HepG2 (cell line): Measurements from ENCODE around the gene CACHD1. TPM values are rescaled to one million over a fixed set of nuclear protein-coding genes. Genes with fewer than 3 reads are reported as not detected.

ENCODE experiments used
- ATAC-seq: fragments of 200-7000 bp; cut with Tn5 transposase; 3 replicates; pipeline ENCODE4 v1.9.1; 2020; ENCODE audit warnings: mild to moderate bottlenecking, moderate library complexity
- BruUV-seq: library from RNA; stranded (reverse); fragments of 400-500 nt; replicated peaks from 2 replicates; lab custom pipeline; 2021; lab: Mats Ljungman, UMichigan
- CTCF ChIA-PET: fragments of 300-600 bp; formaldehyde crosslinking; extraction: SDS; loops from one replicate; lab custom pipeline; 2021; ENCODE audit warnings: low total read pairs, inconsistent platforms, low intra/inter-chr PET ratio; lab: Yijun Ruan, JAX
- POLR2A ChIA-PET: fragments of 350-600 bp; sonication (Branson Sonifier 250); formaldehyde crosslinking; loops from one replicate; lab custom pipeline; 2020; ENCODE audit warnings: antibody characterized with exemption, inconsistent platforms; lab: Yijun Ruan, JAX
- DNase-seq: peaks from one replicate; pipeline ENCODE4 v3.0.0-alpha.2; 2015; ENCODE audit warnings: low spot score
- FAIRE-seq: peaks from 3 replicates; lab custom pipeline; 2011; peaks lifted over from hg19 to GRCh38; lab: Jason Lieb, UNC
- H2AFZ ChIP-seq: one replicate; pipeline ENCODE4 v1.6.1; 2011; ENCODE audit warnings: low read length, inconsistent platforms
- H3K27ac ChIP-seq: fragments of 300-600 bp; 3 replicates; pipeline ENCODE4 v1.8.0; 2011; ENCODE audit warnings: mixed run types, mild to moderate bottlenecking, mixed read lengths, low read length, inconsistent platforms; ENCODE audit not compliant: insufficient read depth; ENCODE audit errors: extremely low read length
- H3K27me3 ChIP-seq, 2 experiments: fragments of 200-600 bp in 1 of 2; 2 replicates in 1 of 2; 3 replicates in 1 of 2; pipeline versions ENCODE4 v1.6.0 to v1.8.0; 2011; ENCODE audit warnings: low read length in 2 of 2, mild to moderate bottlenecking in 2 of 2, moderate library complexity in 2 of 2, inconsistent platforms in 1 of 2; ENCODE audit not compliant: insufficient read depth in 2 of 2, control insufficient read depth in 1 of 2
- H3K36me3 ChIP-seq, 2 experiments: fragments of 200-600 bp in 1 of 2; replicated peaks in 1 of 2; 2 replicates in 1 of 2; 3 replicates in 1 of 2; pipeline versions ENCODE4 v1.5.1 to v1.8.0; 2011; ENCODE audit warnings: low read length in 2 of 2, inconsistent platforms in 1 of 2; ENCODE audit not compliant: insufficient read depth in 2 of 2, control insufficient read depth in 1 of 2
- H3K4me1 ChIP-seq: 2 replicates; pipeline ENCODE4 v1.5.1; 2012; ENCODE audit warnings: low read length, inconsistent platforms; ENCODE audit not compliant: insufficient read depth
- H3K4me2 ChIP-seq: 2 replicates; pipeline ENCODE4 v1.6.0; 2011; ENCODE audit warnings: low read depth, low read length, inconsistent platforms
- H3K4me3 ChIP-seq, 3 experiments: fragments of 200-600 bp in 1 of 3; sonication (generic), shearing (Covaris generic) in 1 of 3; replicated peaks in 1 of 3; 2 replicates each; pipeline ENCODE4 v1.5.1; 2011 to 2016; ENCODE audit warnings: low read length in 3 of 3, inconsistent platforms in 2 of 3, low read depth in 2 of 3, mild to moderate bottlenecking in 2 of 3, control low read depth in 1 of 3, mixed read lengths in 1 of 3; ENCODE audit not compliant: insufficient read depth in 1 of 3
- H3K79me2 ChIP-seq: one replicate; pipeline ENCODE4 v1.6.1; 2011; ENCODE audit warnings: low read length, inconsistent platforms; ENCODE audit not compliant: insufficient read depth
- H3K9ac ChIP-seq: 2 replicates; pipeline ENCODE4 v1.6.0; 2011; ENCODE audit warnings: mild to moderate bottlenecking, low read depth, low read length, inconsistent platforms; ENCODE audit not compliant: insufficient read depth
- H3K9me3 ChIP-seq: 2 replicates; pipeline ENCODE4 v1.5.1; 2012; ENCODE audit warnings: mild to moderate bottlenecking, low read length
- H4K20me1 ChIP-seq: 2 replicates; pipeline ENCODE4 v1.6.0; 2011; ENCODE audit warnings: inconsistent platforms, mild to moderate bottlenecking, low read length, moderate library complexity; ENCODE audit not compliant: insufficient read depth
- ATF7-NPFF ChIP-seq: sonication (generic); formaldehyde crosslinking; IDR thresholded peaks from 2 replicates; pipeline ENCODE4 v1.8.1; 2023; ENCODE audit warnings: mild to moderate bottlenecking, low read depth, missing genetic modification reagents, moderate library complexity
- CHCHD3 ChIP-seq: sonication (generic); formaldehyde crosslinking; IDR thresholded peaks from 2 replicates; pipeline ENCODE4 v1.8.0; 2022; ENCODE audit warnings: mild to moderate bottlenecking, missing genetic modification reagents, moderate library complexity
- HHEX ChIP-seq: IDR thresholded peaks from 2 replicates; pipeline ENCODE4 v1.6.1; 2016; ENCODE audit warnings: control low read depth
- MTF2 ChIP-seq: sonication (generic); formaldehyde crosslinking; IDR thresholded peaks from 2 replicates; pipeline ENCODE4 v1.5.0; 2020; ENCODE audit warnings: missing genetic modification reagents, borderline replicate concordance
- ZNF557 ChIP-seq: sonication (generic); formaldehyde crosslinking; IDR thresholded peaks from 2 replicates; pipeline ENCODE4 v1.4.0; 2020; ENCODE audit warnings: missing genetic modification reagents
- ZNF652 ChIP-seq: IDR thresholded peaks from 2 replicates; pipeline ENCODE4 v1.6.1; 2016; ENCODE audit warnings: low read depth, borderline replicate concordance
- ZSCAN21 ChIP-seq: sonication (generic); formaldehyde crosslinking; IDR thresholded peaks from 2 replicates; pipeline ENCODE4 v1.8.0; 2022; ENCODE audit warnings: mild to moderate bottlenecking, missing genetic modification reagents, moderate library complexity, borderline replicate concordance
- ZSCAN25 ChIP-seq: sonication (generic); formaldehyde crosslinking; IDR thresholded peaks from 2 replicates; pipeline ENCODE4 v1.8.0; 2022; ENCODE audit warnings: mild to moderate bottlenecking, missing genetic modification reagents
- WGBS: methylation state at CpG from one replicate; pipeline ENCODE4 v1.1.6; 2017; ENCODE audit warnings: low lambda C conversion rate; 5-methylcytosine and 5-hydroxymethylcytosine counted together
- in situ Hi-C: cut with HindIII; loops from 2 replicates; pipeline ENCODE4 v1.10.0; 2017; ENCODE audit warnings: low pct_unique_long_range_greater_than_20kb; ENCODE audit not compliant: extremely low pct_ligation_motif_present
- intact Hi-C: fragments of 100-400 bp; cut with micrococcal nuclease; formaldehyde crosslinking; loops from one replicate; pipeline ENCODE4 v1.10.0; 2022; ENCODE audit not compliant: unreplicated experiment
- polyA plus RNA-seq, 8 experiments: library from polyadenylated mRNA; depleted of rRNA in 3 of 8; stranded (reverse) in 7 of 8; unstranded in 1 of 8; fragments of >200 nt; fragmentation: Illumina TruSeq in 4 of 8; extraction: Trizol in 4 of 8; gene quantifications; 2 replicates each; pipeline versions ENCODE4 v1.2.1 to v1.2.3, GENCODE V29; 2011 to 2016; ENCODE audit warnings: low read depth in 4 of 8, missing spikeins in 1 of 8, mixed read lengths in 1 of 8; ENCODE audit not compliant: insufficient read depth in 1 of 8
- total RNA-seq, 5 experiments: library from RNA; depleted of rRNA; stranded (reverse); fragments of >200 nt; fragmentation: Illumina TruSeq; extraction: Trizol; gene quantifications; 2 replicates each; pipeline ENCODE4 v1.2.3, GENCODE V29; 2016; ENCODE audit warnings: low read depth in 1 of 5
- TF ChIP-seq, protein P1 (sequence below): sonication (generic); formaldehyde crosslinking; IDR thresholded peaks from 2 replicates; pipeline ENCODE4 v1.4.0; 2020; ENCODE audit warnings: missing genetic modification reagents
- TF ChIP-seq, protein P2 (sequence below): sonication (generic); formaldehyde crosslinking; IDR thresholded peaks from 2 replicates; pipeline ENCODE4 v1.5.0; 2020; ENCODE audit warnings: missing genetic modification reagents, mild to moderate bottlenecking, borderline replicate concordance
- TF ChIP-seq, protein P3 (sequence below): sonication (generic); formaldehyde crosslinking; IDR thresholded peaks from 2 replicates; pipeline ENCODE4 v1.5.1; 2020; ENCODE audit warnings: missing genetic modification reagents, mild to moderate bottlenecking, borderline replicate concordance

The CACHD1 gene
- total and polyA plus RNA-seq, 2 of the 13 experiments (the other 11 are each of a cell fraction or from before 2014, with no cell fraction given) = 0.11 TPM; not detected in 1

DNA sequence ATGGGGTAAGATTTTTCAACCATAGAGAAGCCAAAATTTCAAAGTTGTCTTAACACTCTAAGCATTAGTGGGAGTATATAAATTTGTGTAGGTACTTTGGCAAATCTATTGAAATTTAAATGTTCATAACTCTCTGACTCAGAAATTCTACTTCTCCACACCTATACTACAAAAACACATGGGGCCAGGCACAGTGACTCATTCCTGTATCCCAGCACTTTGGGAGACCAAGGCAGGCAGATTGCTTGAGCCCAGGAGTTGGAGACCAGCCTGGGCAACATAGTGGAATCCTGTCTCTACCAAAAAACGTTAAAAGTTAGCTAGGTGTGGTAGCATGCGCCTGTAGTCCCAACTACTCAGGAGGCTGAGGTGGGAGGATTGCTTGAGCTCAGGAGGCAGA is 233.7 kb downstream of the CACHD1 start:
- no TSS peak for BruUV-seq
- CTCF ChIA-PET = no interaction called here
- Histone ChIP-seq H3K27me3 (peaks cover 0 to 6% of the 10 kb centered on the region in 2 experiments; a peak in 1 of 5 replicates), H3K9me3 (no peaks in the 10 kb centered on the region), H3K4me3 (no peak overlapping the region), H3K36me3 (no peaks in the 10 kb centered on the region), H3K9ac (no peak overlapping the region), H3K4me1 (no peaks in the 10 kb centered on the region), H2AFZ (no peak overlapping the region), H3K79me2 (no peaks in the 10 kb centered on the region), H3K4me2 (no peak overlapping the region), H4K20me1 (no peaks in the 10 kb centered on the region), H3K27ac (no peak overlapping the region)
- in situ Hi-C loops (no loop called here), intact Hi-C loops (no loop called here)
- ATAC-seq = no peak
- 17% methylated on average over 1 of the region's 2 CpGs for WGBS
- DNase-seq = no peak
- POLR2A ChIA-PET = no interaction called here
- FAIRE-seq = no peak
- TF ChIP-seq CHCHD3 (CRISPR knock-in tag) (no peak), ZNF652 (no peak), MTF2 (CRISPR knock-in tag) (no peak), HHEX (CRISPR knock-in tag) (no peak), ZSCAN21 (no peak), ZSCAN25 (CRISPR knock-in tag) (no peak), ZNF557 (CRISPR knock-in tag) (no peak), ATF7-NPFF (CRISPR knock-in tag) (no peak)
- TF ChIP-seq, protein P1, sequence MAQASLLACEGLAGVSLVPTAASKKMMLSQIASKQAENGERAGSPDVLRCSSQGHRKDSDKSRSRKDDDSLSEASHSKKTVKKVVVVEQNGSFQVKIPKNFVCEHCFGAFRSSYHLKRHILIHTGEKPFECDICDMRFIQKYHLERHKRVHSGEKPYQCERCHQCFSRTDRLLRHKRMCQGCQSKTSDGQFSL (CRISPR knock-in tag) = no peak
- TF ChIP-seq, protein P2, sequence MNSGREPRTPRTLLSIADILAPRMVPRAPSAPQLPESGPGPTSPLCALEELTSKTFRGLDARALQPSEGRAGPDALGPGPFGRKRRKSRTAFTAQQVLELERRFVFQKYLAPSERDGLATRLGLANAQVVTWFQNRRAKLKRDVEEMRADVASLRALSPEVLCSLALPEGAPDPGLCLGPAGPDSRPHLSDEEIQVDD (CRISPR knock-in tag) = no peak
- TF ChIP-seq, protein P3, sequence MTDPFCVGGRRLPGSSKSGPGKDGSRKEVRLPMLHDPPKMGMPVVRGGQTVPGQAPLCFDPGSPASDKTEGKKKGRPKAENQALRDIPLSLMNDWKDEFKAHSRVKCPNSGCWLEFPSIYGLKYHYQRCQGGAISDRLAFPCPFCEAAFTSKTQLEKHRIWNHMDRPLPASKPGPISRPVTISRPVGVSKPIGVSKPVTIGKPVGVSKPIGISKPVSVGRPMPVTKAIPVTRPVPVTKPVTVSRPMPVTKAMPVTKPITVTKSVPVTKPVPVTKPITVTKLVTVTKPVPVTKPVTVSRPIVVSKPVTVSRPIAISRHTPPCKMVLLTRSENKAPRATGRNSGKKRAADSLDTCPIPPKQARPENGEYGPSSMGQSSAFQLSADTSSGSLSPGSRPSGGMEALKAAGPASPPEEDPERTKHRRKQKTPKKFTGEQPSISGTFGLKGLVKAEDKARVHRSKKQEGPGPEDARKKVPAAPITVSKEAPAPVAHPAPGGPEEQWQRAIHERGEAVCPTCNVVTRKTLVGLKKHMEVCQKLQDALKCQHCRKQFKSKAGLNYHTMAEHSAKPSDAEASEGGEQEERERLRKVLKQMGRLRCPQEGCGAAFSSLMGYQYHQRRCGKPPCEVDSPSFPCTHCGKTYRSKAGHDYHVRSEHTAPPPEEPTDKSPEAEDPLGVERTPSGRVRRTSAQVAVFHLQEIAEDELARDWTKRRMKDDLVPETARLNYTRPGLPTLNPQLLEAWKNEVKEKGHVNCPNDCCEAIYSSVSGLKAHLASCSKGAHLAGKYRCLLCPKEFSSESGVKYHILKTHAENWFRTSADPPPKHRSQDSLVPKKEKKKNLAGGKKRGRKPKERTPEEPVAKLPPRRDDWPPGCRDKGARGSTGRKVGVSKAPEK = no peak
